Glomerular visceral epithelial cell (primary cell): ENCODE results near the gene DLG2.
"Not testable (repeated sequence)": the region's sequence is repeated elsewhere in the genome, so short reads cannot be mapped to it uniquely, and the experiment has no call there.

Experiments used
- DNase-seq: peaks from one replicate; pipeline ENCODE4 v3.0.0-alpha.2; 2016; ENCODE audit errors: extremely low spot score

Gene DLG2

GRCh38 chr11:85110246-85110645 is 516.9 kb downstream of the DLG2 start:
- not testable (repeated sequence) for DNase-seq

GRCh38 chr11:85109141-85109540 is 518.0 kb downstream of the DLG2 start:
- DNase-seq = no peak

DNA sequence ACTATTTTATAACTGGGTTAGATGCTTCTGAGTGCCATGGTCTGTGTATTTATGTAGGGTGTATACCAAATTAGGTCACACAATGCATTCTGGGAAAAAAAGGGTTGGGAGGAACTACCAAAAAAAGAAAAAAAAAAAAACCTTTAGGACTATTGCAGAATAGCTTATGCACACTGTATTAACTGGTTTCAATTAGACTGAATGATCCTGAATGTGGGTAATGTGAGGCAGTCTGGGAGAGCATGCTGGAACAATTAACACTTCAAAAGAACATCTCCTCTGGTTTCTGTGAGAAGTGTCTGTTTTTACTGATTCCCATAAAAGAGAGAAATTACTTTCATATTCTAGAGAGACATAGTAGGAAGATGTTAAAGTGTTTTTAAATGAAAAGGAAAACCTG is 521.3 kb downstream of the DLG2 start:
- no peak for DNase-seq

- no peak for DNase-seq
Observed at GRCh38 chr11:85099522-85099921, 527.6 kb downstream of the DLG2 start.

DNA sequence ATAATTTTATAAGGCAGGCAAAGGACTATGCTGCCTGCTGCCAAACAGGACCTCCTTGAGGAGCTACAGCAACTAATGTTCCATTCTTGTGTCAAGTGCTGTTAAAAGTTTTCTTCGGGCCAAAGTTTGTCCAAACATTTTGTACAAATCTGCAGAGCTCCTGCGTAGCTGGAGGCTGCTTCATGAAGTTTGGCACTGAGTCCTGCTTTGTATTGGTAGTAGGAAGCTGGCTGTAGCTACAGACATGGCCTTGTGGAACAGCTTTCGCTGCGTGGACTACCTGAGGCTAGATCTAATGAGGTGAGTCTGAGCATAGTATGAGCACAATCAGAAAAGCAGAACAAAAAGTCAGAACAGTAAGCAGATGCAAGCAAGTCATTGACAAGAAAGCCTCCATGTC is 528.1 kb downstream of the DLG2 start:
- no peak for DNase-seq

DNA sequence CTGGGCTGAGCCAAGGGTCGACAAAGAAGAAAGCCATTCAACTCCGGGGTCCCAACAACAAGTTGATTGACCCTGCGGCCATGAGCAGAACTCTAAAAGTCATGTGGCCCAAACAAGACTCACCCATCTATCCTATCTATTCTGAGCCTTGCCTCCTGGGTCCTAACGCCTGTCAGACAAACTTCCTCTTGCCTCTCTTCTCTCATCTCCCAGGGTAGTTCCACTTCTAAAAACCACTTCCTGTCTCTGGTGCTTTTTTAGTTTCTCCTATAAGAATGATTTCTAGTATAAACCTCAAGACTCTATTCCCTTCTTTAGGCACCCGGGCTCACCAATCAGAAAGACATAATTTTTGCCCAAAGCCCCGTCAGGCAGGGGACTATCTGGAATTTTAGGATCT is 530.2 kb downstream of the DLG2 start:
- DNase-seq = no peak

GRCh38 chr11:85095239-85095638 is 531.9 kb downstream of the DLG2 start:
- no peak for DNase-seq

- DNase-seq = no peak
Observed at GRCh38 chr11:85094795-85095194, 532.3 kb downstream of the DLG2 start.

GRCh38 chr11:85089654-85090053 is 537.5 kb downstream of the DLG2 start:
- DNase-seq = no peak

GRCh38 chr11:85088286-85088685 is 538.9 kb downstream of the DLG2 start:
- DNase-seq = no peak

- DNase-seq = no peak
Observed at GRCh38 chr11:85086504-85087284, 540.5 kb downstream of the DLG2 start.

DNA sequence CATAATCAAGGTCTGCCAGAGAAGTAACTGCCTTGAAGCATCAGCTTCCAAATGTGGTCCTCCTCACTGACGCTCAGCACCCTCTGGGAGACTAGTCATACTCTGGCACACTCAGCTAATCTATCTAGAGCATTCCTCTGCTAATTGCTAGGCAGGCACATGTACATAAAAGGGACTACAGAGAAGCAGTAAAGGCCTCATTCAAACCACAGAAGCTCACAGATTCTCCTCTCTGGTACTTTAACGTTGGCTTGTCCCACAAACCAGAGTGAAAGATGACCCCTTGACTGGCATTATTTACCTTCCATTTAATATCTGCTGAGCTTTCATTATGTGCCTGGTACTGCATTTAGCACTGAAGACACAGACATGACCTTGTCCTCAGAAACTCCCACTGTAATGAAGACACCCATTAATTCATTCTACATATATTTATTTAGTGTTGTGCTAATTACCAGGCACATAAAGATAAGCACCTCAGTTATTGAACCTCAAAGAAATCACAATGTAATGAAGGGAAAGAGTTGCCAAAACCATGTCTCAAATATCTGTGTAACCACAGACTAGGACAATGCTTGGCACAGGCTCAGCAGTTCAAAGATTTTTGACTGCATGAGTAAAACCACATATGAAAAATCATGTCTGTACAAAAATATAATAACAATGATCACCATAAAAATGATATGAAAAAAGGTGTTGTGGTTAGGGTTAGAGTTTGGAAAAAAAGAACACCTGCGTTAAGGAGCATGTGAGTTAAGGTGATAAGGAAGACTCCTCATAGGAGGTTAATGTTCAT is 550.4 kb downstream of the DLG2 start:
- no peak for DNase-seq

GRCh38 chr11:85062659-85063058 is 564.5 kb downstream of the DLG2 start:
- DNase-seq = no peak

- DNase-seq = no peak
Observed at GRCh38 chr11:85052636-85053035, 574.5 kb downstream of the DLG2 start.

DNA sequence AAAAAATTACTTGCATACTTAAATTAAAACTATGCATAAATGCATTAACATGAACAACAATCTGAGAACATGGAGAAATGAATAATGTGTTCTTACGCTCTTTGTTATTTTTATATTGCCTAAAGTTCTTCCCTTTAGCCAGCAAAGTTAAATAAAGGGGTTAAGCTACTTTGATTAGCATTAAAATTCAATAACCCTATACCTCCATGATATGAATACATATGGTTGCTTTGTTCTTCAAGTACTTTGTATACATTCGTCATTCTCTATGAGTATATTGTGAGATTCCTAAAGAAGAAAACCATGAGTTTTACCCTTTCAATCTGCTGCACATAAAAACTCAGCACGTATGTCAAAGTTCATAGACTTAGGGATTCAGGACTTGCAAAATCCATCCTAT is 578.3 kb downstream of the DLG2 start:
- no peak for DNase-seq

DNA sequence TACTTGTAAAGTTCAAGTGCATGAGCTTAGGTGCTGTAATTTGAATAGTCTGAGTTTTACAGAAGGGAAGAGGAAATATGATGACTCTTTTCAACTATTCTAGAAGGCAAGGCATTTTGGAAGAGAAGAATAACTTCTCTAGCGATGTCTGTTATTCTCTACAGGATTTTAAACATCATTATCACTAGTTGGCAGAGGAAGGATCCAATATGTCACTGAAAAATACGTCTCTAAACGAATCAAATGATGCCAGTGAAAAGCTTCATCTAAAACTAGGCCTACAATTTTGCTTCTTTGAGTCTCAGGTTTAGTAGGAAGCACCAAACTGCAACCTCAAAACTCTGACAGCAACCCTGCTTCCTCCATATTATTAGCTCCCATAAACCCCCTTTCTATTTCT is 581.4 kb downstream of the DLG2 start:
- no peak for DNase-seq

GRCh38 chr11:85044911-85045310 is 582.2 kb downstream of the DLG2 start:
- no peak for DNase-seq

DNA sequence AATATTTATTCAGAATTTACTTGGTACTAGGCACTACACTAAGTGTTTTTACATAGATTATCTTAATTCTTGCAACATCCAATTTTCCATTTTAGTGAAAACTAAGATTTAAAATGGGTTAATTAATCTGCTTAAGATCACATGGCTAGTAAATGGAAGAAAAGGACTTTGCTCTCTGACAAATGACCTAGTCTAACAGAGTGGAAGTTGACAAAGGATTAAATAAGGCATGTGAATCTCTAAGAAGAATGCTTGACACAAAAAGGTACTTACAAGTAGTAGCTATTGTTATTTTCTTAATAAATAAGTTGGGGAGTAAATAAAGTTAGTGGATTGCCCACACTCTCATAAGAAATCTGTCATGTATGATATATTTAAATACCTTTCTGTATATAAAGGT is 584.8 kb downstream of the DLG2 start:
- no peak for DNase-seq

DNA sequence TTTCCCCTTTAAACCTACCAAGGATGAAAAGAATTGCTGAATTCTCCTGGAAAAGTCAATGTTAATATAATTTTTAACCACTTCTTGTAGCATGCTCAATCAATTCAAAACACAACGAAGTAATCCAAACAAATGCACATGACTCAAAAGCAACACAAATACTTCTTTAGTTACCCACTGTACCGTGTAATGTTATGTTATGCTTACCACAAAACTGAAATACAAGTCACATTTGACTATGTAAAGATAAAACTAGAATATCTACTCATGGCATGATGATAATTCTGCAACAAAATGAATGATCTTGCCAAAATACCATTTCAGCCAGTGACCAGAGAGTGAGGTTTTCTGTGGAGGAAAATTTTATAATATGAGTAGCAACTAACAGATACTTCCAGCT is 587.0 kb downstream of the DLG2 start:
- no peak for DNase-seq

GRCh38 chr11:85029964-85030363 is 597.2 kb downstream of the DLG2 start:
- DNase-seq = no peak

- no peak for DNase-seq
Observed at GRCh38 chr11:85028329-85029101, 598.6 kb downstream of the DLG2 start.

GRCh38 chr11:85027346-85027745 is 599.8 kb downstream of the DLG2 start:
- no peak for DNase-seq

GRCh38 chr11:85021058-85021457 is 606.1 kb downstream of the DLG2 start:
- DNase-seq = no peak
